ENCODE measurements around the gene SPRY4.

DNA sequence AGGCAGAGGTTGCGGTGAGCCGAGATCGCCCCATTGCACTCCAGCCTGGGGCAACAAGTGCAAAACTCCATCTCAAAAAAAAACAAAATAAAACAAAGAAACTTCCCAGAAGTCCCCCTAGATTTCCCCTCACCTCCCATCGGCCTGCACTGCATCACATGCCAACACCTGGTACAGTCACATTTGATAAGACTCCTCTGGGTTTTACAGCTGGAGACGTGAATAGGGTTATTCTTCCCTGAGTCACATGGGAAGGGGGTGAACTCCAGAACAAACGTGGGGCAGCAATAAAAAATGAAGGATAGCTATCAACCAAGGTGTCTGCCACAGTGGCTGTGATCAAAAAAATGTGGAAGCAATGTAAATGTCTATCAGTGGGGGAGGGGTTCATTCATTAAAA lies 26.0 kb downstream of the SPRY4 start:
- TF ChIP-seq POLR2AphosphoS5 (IDR thresholded peaks at IDR 0.05; ENCODE audit: low read depth, low read length) (no peak), POLR2A (IDR thresholded peaks at IDR 0.05; ENCODE audit: low read depth, low read length) (no peak), POU2F2 (IDR thresholded peaks at IDR 0.05; ENCODE audit: low read depth, low read length) (no peak), TAF1 (IDR thresholded peaks at IDR 0.05; ENCODE audit: low read depth, low read length) (no peak)

Measured in GM12891 (cell line).